ENCODE data around the gene KCNE4.

KCNE4 gene

GRCh38 chr2:223057569-223057968, 5.6 kb downstream of the KCNE4 start:
- no peak for TF ChIP-seq CTCF (conservative IDR thresholded peaks at IDR 0.05)
- no peak for TF ChIP-seq ZFX (IDR thresholded peaks at IDR 0.05)
- no peak overlapping the region for H3K27ac ChIP-seq

GRCh38 chr2:223058952-223059716, 7.1 kb downstream of the KCNE4 start:
- no peak for TF ChIP-seq CTCF (conservative IDR thresholded peaks at IDR 0.05)
- TF ChIP-seq ZFX (IDR thresholded peaks at IDR 0.05): no peak
- no peak overlapping the region for H3K27ac ChIP-seq

GRCh38 chr2:223060201-223060825, 8.3 kb downstream of the KCNE4 start:
- TF ChIP-seq ZFX (IDR thresholded peaks at IDR 0.05) (no peak), CTCF (conservative IDR thresholded peaks at IDR 0.05) (no peak)
- H3K27ac ChIP-seq: no peak overlapping the region

GRCh38 chr2:223062396-223062795, 10.4 kb downstream of the KCNE4 start:
- no peak overlapping the region for H3K27ac ChIP-seq
- TF ChIP-seq CTCF (conservative IDR thresholded peaks at IDR 0.05) (no peak), ZFX (IDR thresholded peaks at IDR 0.05) (no peak)

- no peak for TF ChIP-seq CTCF (conservative IDR thresholded peaks at IDR 0.05)
- TF ChIP-seq ZFX (IDR thresholded peaks at IDR 0.05): no peak
- H3K27ac ChIP-seq: no peak overlapping the region
Measured at GRCh38 chr2:223065107-223065506, 13.1 kb downstream of the KCNE4 start.

GRCh38 chr2:223066721-223067120, 14.7 kb downstream of the KCNE4 start:
- no peak overlapping the region for H3K27ac ChIP-seq
- TF ChIP-seq CTCF (conservative IDR thresholded peaks at IDR 0.05): no peak

- H3K27ac ChIP-seq: no peak overlapping the region
- TF ChIP-seq CTCF (conservative IDR thresholded peaks at IDR 0.05) (no peak), ZFX (IDR thresholded peaks at IDR 0.05) (no peak)
Measured at GRCh38 chr2:223068071-223068470, 16.1 kb downstream of the KCNE4 start.

All from C4-2B (cell line).